ENCODE measurements around the gene PTPRG. TPM values are rescaled to one million over a fixed set of nuclear protein-coding genes. Genes with fewer than 3 reads are reported as not detected.

PTPRG gene
- total RNA-seq, 4 donors from 2014 or later: 21.1 to 54.2 (median 30.6) TPM

DNA sequence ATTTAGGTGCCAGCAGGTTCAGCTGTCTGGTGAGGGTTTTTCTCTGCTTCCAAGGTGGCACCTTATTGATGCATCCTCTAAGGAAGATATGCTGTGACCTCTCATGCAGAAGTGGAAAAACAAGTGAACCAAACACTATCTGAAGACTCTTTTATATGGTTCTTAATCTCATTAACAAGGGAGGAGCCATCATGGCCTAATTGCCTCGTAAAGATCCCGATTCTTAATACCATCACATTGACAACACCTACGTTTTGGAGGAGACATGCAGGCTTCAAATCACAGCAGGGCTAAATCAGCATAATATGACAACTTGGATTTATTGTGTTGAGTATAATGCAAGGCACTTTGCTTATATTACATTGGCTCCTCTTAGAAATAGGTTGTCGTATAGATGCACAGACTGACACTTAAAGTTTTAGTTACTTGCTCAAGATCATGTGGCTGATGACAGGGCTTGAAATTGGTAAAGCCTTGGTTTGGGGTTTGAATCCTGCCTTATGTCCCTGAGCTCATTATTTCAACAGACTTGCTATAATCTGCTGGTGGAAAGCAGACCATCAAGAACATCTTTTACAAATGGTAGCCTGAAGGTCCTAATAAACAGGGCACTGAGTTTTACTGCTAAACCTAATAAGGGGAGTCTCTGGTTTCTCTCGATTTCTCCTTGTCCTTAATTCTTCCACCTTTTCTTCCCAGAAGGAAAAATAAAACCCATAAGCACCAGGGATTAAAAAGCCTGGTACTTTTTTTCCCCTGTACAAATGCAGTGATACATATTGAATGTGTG, 88.2 kb downstream of the PTPRG start:
- Histone ChIP-seq H3K27ac (peak overlapping the region in 3 of 4 donors; percentile 8 to 35 (median 20)), H3K27me3 (no peaks in the 10 kb centered on the region), H3K4me3 (no peak overlapping the region), H3K36me3 (no peaks in the 10 kb centered on the region), H3K4me1 (peaks cover 30 to 42% of the 10 kb centered on the region in 2 donors), H3K9me3 (no peaks in the 10 kb centered on the region)
- in situ Hi-C loops (cut with MboI; ENCODE audit: low sequenced_read_pairs in 4 of 4): no loop called here
- intact Hi-C loops (cut with DNase I; ENCODE audit: low total_unique reads): no loop called here
- ATAC-seq: no peak
- TF ChIP-seq, protein P1, sequence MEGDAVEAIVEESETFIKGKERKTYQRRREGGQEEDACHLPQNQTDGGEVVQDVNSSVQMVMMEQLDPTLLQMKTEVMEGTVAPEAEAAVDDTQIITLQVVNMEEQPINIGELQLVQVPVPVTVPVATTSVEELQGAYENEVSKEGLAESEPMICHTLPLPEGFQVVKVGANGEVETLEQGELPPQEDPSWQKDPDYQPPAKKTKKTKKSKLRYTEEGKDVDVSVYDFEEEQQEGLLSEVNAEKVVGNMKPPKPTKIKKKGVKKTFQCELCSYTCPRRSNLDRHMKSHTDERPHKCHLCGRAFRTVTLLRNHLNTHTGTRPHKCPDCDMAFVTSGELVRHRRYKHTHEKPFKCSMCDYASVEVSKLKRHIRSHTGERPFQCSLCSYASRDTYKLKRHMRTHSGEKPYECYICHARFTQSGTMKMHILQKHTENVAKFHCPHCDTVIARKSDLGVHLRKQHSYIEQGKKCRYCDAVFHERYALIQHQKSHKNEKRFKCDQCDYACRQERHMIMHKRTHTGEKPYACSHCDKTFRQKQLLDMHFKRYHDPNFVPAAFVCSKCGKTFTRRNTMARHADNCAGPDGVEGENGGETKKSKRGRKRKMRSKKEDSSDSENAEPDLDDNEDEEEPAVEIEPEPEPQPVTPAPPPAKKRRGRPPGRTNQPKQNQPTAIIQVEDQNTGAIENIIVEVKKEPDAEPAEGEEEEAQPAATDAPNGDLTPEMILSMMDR (IDR thresholded peaks at IDR 0.05 in 4 of 5, conservative IDR thresholded peaks at IDR 0.05 in 1 of 5): no peak
- TF ChIP-seq POLR2A (IDR thresholded peaks at IDR 0.05): no peak
- DNase-seq: no peak

DNA sequence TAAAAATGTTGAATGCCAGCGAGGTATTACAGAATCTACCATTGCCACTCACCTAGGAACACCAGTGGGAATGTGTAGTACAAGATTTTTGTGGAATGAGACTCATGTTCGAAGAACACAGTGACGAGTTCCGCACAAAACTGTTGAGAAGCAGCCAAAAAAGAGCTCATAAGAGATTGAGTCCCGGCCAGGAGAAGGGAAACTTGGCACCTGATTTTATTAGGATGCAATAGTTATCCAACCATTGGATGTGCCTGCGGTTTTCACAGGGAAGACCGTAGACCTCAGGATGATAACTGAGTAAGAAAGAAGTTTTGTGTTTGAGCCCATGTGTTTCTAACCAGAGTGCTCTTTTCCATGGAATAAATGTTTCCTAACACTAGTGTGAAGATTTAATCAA, 88.9 kb downstream of the PTPRG start:
- ATAC-seq: peak; percentile 79 to 82
- peak; percentile 23 to 64 for DNase-seq
- Histone ChIP-seq H3K27me3 (no peaks in the 10 kb centered on the region), H3K9me3 (no peaks in the 10 kb centered on the region), H3K4me3 (no peak overlapping the region), H3K4me1 (peaks cover 30 to 42% of the 10 kb centered on the region in 2 donors), H3K36me3 (no peaks in the 10 kb centered on the region), H3K27ac (peak overlapping the region in 3 of 4 donors; percentile 8 to 35 (median 20))
- TF ChIP-seq, protein P1 (IDR thresholded peaks at IDR 0.05 in 4 of 5, conservative IDR thresholded peaks at IDR 0.05 in 1 of 5): no peak
- TF ChIP-seq POLR2A (IDR thresholded peaks at IDR 0.05): no peak
- in situ Hi-C loops (cut with MboI; ENCODE audit: low sequenced_read_pairs in 4 of 4): no loop called here
- intact Hi-C loops (cut with DNase I; ENCODE audit: low total_unique reads): no loop called here

DNA sequence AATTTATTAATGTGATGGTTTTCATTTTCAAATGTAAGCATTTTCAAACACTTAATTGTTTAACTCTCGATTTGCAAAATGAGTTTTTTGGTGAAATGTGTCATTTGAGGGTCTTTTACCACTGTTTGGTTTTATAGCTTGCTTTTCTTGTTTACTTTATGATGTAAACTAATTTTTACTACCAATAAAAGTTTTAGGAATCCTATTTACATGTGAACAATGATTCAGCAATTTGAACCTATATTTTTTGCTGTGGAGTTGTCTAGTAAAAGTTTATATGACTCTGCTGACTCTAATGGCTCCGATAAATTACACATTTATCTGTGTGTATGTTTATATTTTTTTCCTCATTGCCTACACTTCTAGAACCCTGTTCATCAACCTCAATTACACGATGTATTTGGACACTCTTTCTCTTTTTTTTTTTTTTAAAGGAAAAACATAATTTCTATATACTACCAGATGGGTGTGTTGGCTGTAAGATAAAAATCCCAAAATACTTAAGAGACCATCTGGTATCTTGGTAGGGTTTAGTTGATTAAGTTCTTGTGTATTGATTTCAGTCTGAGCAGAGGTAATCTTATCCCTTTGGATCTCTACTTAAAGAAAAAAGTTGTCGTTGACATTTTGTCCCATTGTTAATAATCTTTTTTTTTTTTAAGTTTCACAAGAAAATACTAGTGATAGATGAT, 89.5 kb downstream of the PTPRG start:
- H3K27me3 ChIP-seq: no peaks in the 10 kb centered on the region
- TF ChIP-seq, protein P1 (IDR thresholded peaks at IDR 0.05 in 4 of 5, conservative IDR thresholded peaks at IDR 0.05 in 1 of 5): no peak
- no peak for TF ChIP-seq POLR2A (IDR thresholded peaks at IDR 0.05)
- H3K36me3 ChIP-seq: no peaks in the 10 kb centered on the region
- H3K27ac ChIP-seq: no peak overlapping the region
- intact Hi-C loops (cut with DNase I; ENCODE audit: low total_unique reads) (no loop called here), in situ Hi-C loops (cut with MboI; ENCODE audit: low sequenced_read_pairs in 4 of 4) (no loop called here)
- DNase-seq (no peak), ATAC-seq (no peak)
- H3K9me3 ChIP-seq: no peaks in the 10 kb centered on the region
- H3K4me1 ChIP-seq: peaks cover 30 to 40% of the 10 kb centered on the region in 2 donors
- no peak overlapping the region for H3K4me3 ChIP-seq

DNA sequence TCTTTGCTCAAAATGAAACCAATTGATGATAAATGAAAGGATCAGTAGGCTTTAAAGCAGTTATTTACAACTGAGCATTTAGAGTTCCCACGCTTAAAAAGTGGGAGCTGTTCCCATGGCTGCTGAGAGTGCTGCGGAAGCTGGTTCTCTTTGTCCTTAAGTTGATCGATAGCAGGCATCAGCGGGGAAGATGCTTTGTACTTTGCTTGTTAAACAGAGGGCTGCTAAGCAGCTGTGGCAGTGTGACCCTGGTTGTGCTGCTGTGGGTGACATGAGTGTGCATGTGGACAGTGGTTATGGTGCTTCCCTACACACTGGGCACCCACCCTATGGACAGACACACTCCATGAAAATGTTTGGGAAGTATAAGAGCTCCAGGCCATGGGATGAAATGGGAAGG, 96.3 kb downstream of the PTPRG start:
- no peak overlapping the region for H3K27ac ChIP-seq
- DNase-seq (no peak), ATAC-seq (no peak)
- intact Hi-C loops (cut with DNase I; ENCODE audit: low total_unique reads): no loop called here
- H3K9me3 ChIP-seq: no peaks in the 10 kb centered on the region
- H3K4me1 ChIP-seq: peaks cover 0 to 1% of the 10 kb centered on the region in 2 donors
- H3K27me3 ChIP-seq: no peaks in the 10 kb centered on the region
- no peak overlapping the region for H3K4me3 ChIP-seq
- no peaks in the 10 kb centered on the region for H3K36me3 ChIP-seq
- TF ChIP-seq POLR2A (IDR thresholded peaks at IDR 0.05): no peak
- TF ChIP-seq, protein P1 (IDR thresholded peaks at IDR 0.05 in 4 of 5, conservative IDR thresholded peaks at IDR 0.05 in 1 of 5): no peak
- in situ Hi-C loops (cut with MboI; ENCODE audit: low sequenced_read_pairs in 4 of 4): no loop called here
